NCI-H187 (cell line): Measurements from ENCODE around the gene PALLD.
A peak's percentile ranks its signal among the peaks of the same experiment; 100 is the strongest.
"Not testable (repeated sequence)": the region's sequence is repeated elsewhere in the genome, so short reads cannot be mapped to it uniquely, and the experiment has no call there.

Experiments
- DNase-seq, 2 experiments: peaks; one replicate each; lab custom pipeline; 2025; lab: John Stamatoyannopoulos, UW

The PALLD gene

GRCh38 chr4:168914095-168914494 is 417.2 kb downstream of the PALLD start:
- no peak for DNase-seq

- peak in 1 of 2 experiments; percentile 6 for DNase-seq
Measured at GRCh38 chr4:168917138-168917779, 420.4 kb downstream of the PALLD start.

GRCh38 chr4:168919706-168920324 is 423.0 kb downstream of the PALLD start:
- DNase-seq: no peak

- DNase-seq: no peak
Measured at GRCh38 chr4:168920441-168921065, 423.7 kb downstream of the PALLD start.

GRCh38 chr4:168923526-168924194 is 426.8 kb downstream of the PALLD start:
- peak; percentile 3 to 13 for DNase-seq

GRCh38 chr4:168924667-168925066 is 427.8 kb downstream of the PALLD start:
- no peak for DNase-seq

GRCh38 chr4:168925789-168926490 is 429.1 kb downstream of the PALLD start:
- no peak for DNase-seq

GRCh38 chr4:168928346-168928745 is 431.5 kb downstream of the PALLD start:
- no peak for DNase-seq

GRCh38 chr4:168928875-168929274 is 432.0 kb downstream of the PALLD start:
- DNase-seq: no peak

- DNase-seq: no peak
Measured at GRCh38 chr4:168930413-168931196, 433.8 kb downstream of the PALLD start.

GRCh38 chr4:168931215-168931650 is 434.4 kb downstream of the PALLD start:
- no peak for DNase-seq

- DNase-seq: no peak
Measured at GRCh38 chr4:168932138-168932537, 435.3 kb downstream of the PALLD start.

- DNase-seq: no peak
Measured at GRCh38 chr4:168933423-168933822, 436.6 kb downstream of the PALLD start.

GRCh38 chr4:168937473-168937872 is 440.6 kb downstream of the PALLD start:
- DNase-seq: not testable (repeated sequence)

- DNase-seq: no peak
Measured at GRCh38 chr4:168942985-168943384, 446.1 kb downstream of the PALLD start.

GRCh38 chr4:168945291-168945690 is 448.4 kb downstream of the PALLD start:
- DNase-seq: no peak

- peak; percentile 6 to 18 for DNase-seq
Measured at GRCh38 chr4:168952821-168953246, 456.0 kb downstream of the PALLD start.

- DNase-seq: no peak
Measured at GRCh38 chr4:168955674-168956073, 458.8 kb downstream of the PALLD start.

GRCh38 chr4:168960716-168961115 is 463.9 kb downstream of the PALLD start:
- DNase-seq: no peak

GRCh38 chr4:168972596-168972995 is 475.7 kb downstream of the PALLD start:
- no peak for DNase-seq
